NCI-H82 treated with DMSO at 0.1 percent for 48 hours (cell line): ENCODE data around the gene ARHGEF17.

Experiments
- DNase-seq: peaks from one replicate; lab custom pipeline; 2025; ENCODE audit not compliant: unreplicated experiment; lab: John Stamatoyannopoulos, UW

ARHGEF17 gene

DNA sequence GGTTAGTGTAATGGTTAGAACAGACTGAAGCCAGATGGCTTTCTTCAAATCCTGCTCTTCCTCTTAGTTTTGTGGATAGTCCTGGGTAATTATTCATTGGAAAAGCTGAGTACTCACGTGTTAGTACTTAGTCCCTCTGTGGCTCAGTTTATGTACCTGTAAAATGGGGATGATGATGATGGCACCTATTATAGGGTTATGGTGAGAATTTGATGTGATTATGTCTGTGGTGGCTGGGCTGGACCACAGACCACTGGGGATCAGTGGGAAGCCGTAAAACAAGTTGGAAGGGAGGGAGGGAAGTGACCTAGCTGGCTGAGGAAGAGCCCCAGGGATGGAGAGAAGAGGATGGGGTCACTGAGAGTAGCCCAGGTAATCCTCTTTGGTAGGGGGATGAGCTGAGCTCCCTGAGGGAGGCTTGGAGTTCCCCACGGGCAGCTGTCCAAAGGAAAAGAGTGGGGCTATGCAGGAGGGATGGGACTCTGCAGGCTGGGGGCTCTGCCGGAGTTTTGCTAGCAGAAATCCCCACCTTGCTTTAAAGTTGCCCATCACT, 19.8 kb downstream of the ARHGEF17 start:
- peak; percentile 32 for DNase-seq

DNA sequence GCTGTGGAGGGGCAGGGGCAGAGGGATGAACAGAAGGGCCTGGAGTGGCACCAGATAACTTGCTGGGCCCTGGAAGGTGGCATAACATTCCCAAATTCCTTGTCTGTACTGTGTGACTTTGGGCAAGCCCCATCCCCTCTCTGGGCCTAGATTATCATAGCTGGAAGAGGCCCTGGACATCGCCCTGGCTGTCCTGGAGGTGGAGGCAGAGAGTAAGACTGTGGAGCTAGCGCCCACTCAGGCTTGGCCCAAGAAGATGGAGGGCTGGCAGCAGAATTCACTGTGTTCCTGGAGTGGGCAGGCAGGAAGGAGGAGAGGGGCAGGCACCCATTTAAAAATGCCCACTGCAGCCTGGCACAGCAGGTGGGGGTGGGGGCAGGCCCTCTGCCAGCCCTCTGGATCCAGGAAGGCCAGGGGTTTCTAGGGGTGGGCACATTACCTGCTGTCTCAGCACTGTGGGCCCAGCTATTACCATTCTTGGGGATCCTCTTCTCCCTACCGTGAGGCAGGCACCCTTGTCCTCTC, 22.6 kb downstream of the ARHGEF17 start:
- no peak for DNase-seq

DNA sequence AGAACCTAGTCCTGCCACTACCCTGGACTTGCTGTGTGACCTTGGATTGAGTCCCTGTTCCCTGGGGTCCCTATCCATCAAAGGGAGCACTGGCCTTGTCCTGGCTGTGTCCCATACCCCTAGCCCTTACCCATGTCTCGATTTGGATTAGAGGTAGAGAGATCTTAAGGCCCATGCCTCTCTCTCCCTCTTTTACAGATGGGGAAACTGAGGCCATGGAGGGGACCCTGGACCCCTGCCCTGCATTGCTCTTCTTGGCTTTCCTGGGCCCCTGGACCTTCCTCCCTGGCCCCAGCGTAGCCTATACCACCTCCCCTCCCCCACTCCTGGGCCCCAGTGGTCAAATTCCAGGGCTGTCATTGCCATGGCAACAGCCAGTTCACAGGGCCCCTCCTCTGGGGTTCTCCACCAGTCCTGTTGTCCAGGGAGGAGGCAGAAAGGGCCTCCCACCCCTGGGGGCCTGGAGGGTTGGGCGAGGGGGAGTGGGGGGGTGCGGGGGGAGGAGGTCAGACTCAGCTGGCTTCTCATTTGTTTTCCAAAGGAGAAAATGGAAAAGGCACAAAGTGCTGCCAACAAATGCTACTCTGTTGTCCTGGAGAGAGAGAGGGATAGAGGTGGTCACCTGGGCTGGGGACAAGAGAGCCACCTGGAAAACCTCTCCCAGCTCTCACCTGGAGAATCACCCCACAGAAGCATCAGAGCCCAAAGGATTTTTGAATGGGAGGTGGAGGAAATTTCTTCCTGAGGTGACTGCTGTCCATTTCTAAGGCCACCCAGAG, 23.3 kb downstream of the ARHGEF17 start:
- no peak for DNase-seq

DNA sequence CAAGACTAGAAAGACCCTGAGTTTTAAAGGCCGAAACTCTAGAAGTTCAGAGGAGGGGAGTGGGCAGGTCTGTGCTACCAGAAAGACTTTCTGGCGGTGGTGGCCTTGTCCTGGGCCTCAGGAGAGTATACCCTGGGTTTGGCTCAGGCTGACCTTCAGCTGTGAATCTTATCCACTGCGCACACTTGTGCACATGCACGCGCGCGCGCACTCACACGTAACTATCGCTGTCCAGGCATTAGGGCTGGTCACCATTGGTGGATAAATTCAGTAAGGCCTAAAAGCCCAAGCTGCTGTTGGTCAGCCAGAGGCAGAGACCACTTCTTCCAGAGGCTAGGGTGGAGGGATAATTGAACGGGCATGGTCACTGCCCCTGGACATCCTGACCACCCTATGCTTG, 25.1 kb downstream of the ARHGEF17 start:
- DNase-seq: no peak

DNA sequence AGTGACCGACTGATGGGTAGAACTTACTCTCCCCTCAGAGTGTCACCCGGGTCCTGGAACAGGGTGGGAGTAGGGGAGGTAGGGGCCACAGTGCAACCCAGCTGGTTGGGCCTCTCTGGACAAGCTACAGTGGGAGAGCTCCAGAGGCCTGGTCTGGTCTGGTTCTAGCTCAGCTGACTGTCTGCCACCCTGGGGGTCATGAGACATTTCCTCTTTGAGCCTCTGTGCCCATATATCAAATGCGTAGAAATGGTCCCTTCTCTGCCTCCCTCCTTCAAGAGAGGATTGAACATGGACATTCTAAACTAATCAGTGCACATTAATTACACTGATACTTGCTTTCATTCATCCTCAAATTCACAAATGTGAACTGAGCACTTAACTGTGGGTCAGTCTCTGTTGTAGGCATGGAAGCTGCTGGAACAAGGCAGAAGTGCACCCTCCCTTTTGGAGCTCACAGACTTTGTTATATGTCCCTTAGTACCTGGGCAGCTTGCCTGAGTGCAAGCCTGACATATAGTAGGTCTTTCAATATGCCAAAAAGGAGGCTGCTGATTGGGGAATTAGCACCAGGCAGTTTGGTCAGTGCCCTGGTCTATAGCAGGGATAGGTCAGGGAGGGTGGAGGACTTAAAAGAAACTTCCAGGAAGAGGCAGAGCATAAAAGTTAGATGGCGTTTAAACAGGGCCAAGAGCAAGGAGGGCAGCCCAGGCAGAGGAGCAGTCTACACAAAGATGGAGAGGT, 25.7 kb downstream of the ARHGEF17 start:
- no peak for DNase-seq

DNA sequence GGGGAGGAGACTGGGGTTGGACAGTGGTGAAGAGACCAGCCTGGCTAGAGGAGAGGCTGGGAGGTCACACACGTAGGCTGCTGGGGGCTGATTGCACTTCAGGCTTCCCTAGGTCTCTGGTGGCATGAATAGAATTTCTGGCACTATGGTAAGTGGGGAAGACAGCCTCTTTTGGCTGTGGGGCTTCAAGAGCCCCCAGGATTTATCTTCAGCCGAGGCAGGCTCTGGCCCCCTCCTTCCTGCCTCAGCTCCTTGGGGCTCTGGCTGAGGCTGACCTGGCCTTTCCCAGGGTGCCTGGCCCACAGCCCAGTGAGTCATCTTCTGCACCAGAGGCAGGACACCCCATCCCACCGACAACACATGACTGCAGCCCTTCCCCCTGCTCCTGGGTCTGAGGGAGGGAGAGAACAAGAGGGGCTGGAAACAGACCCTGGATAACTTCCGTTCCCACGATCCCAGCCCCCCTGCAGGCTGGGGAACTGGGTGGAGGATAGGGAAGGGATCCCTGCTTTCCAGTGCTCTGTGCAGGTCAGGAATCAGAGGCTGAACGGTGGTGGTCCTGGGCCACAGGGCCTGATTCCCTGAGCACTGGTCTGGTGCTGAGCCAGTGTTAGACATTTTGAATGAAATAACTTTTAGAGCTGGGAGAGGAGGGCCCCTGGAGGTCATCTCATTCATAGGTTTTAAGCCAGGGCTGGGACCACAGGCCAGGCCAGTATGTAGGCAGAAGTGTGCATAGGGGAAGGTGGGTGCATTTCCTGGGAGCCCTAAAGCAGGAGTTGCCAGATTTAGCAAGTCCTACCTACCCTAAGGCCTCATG, 26.5 kb downstream of the ARHGEF17 start:
- DNase-seq: no peak

DNA sequence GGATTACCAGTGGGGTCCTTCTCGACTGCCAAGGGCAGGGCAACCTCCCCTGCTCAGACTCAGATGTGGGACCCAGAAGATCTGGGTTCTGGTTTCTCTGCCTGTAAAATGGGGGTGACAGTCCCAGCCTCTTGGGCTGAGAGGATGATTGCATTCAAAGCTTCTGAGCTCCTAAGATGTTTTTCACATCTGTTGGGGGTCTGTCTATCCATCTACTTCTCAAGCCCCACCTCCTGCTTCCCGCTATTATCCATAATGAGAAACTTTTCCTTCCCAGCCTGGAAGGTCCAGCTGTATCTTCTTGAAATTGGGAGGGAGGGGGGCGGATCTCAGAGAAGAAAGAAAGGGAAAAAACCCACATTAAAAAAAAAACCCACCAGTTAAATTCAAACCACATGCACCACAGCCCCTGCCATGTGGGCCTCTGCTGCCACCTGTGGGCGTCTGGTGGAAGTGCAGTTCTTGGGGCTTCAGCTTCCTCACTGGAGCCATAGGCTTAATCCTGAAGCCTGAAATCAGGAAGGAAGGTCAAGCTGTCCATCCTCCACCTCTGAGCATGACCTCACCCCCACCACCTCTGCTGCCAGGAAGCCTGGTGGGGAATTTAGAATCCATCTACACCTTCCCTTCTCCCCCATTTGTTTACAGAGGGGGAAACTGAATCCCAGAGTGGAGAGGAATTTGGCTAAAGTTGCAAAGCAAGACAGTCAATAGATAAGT, 27.3 kb downstream of the ARHGEF17 start:
- peak; percentile 63 for DNase-seq

DNA sequence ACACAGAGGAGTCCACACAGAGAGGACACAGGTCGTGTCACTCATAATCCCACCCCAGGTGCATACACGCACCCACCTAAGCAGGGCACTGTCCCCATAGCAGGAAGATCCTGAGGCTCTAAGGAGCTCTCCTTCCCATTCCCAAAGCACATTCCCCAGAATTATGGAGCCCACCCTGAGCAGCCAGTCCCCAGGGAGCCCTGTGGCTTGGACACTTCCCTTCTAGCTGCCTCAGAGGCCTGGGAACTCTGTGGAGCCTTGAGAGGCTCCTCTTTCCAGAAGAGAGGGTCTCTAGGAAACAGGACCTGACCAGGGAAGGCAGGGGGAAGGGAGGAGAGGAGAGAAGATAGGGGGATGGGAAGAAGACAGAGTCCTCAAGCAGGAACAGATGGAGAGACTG, 29.8 kb downstream of the ARHGEF17 start:
- DNase-seq: no peak

DNA sequence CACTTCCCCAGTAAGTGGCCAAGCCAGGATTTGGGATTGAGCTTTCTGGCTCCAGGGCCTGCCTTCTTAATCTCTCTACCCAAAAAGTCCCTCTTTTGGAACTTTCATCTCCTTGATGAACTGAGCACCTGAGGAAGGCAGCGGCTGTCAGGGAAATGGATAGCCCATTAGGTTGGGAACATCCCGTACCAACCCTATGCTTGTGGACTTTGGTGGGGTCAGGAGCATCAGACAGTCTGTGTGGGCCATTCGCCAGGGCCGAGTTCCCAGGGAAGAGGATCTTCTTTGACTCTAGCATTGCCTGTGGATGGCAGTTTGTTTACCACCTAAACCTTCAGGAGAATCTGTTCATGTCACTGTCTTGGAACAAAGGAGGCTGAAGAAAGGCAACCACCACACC, 30.2 kb downstream of the ARHGEF17 start:
- no peak for DNase-seq

DNA sequence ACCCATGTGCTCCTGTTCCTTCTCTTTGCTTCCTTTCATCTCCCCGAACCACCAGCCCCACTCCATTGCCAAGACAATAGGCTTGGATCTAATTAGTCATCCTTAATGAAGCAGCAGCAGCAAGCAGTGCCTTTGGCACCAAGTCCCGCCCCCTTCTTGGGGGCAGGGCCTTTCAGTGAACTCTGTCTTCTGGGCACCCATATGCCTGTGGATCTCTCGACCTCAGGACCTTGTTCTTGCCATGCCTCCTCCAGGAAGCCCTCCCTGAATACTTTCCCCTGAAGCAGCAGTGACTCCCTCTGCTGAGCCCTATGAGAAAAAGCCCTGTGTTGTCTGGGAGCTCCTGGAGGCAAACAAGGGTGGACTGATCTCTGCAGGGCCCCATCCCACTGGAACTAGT, 32.1 kb downstream of the ARHGEF17 start:
- DNase-seq: no peak

DNA sequence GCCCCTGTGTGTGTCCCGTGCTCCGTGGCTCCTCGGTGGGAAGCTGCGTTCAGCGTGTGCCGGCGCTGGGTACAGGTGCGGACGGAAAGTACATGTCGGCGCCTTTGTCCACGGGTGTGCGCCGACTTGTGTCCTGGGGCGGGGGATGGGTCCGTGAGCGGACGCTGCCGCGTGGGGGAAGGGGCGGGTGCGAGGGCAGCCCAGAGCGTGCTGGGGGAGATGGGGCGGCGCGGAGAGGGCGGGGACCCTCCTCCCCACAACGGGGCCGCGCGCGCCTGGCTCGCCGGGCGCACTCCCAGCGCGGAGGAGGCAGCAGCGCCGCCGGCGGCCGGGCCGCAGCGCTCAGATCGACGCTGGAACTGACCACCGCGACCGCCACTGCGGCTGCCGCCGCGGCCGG, 34.6 kb downstream of the ARHGEF17 start:
- no peak for DNase-seq

DNA sequence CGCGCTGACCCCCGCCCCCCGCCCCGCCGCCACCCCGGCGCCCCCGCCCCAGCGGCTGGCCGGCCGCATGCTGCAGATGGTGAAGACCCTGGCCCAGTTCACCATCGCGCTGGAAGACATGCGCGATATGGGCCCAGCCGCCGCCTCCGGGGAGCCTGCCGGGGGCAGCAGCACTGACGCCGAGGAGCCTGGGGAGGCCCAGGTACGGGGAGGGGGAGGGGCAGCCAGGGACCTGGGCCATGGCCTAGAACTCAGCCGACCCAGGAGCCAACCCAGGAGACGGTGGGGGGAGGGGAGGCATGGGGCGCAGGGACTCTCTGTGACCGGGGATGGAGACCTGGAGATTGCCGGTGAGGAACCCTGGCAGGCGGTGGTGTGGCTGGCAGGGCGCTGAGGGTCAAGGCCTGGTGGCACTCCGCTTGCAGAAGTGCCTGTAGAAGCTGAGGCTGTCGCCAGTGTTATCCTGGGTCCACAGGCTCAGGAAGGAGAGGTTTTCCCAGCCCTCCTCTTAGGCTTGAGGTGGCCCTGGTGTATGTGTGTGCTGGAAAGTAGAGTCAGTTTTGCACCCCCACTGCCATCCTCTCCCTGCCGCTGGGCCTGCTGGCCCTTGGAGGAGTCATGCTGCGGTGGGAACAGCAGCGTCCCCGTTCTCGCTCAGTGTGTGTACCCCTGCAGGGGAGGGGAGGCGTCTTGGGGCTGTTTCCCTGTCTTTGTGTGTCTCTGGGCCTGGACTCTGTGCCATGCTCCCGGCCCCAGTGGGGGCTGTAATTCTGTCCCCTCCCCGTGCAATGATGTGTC, 35.2 kb downstream of the ARHGEF17 start:
- DNase-seq: no peak

DNA sequence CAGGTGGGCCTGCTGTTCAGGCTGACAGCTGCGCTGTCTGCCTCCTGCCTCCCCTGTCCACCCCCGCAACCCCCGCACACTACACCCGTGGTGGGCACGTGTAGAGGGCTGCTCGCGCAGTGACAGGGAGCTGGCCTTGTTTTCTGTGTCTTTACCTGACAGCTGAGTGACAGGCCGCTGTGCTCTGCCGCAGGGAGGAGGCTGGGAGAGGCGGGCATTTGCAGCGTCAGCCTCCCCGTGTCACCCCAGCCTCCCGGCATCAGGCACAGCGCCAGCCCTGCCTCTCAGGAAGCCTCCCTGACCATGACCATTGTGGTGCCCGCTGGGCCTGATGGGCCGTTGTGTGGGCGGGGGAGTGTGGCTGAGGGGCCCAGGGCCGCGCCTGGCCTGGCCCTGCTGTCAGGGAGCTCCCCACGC, 36.1 kb downstream of the ARHGEF17 start:
- no peak for DNase-seq

DNA sequence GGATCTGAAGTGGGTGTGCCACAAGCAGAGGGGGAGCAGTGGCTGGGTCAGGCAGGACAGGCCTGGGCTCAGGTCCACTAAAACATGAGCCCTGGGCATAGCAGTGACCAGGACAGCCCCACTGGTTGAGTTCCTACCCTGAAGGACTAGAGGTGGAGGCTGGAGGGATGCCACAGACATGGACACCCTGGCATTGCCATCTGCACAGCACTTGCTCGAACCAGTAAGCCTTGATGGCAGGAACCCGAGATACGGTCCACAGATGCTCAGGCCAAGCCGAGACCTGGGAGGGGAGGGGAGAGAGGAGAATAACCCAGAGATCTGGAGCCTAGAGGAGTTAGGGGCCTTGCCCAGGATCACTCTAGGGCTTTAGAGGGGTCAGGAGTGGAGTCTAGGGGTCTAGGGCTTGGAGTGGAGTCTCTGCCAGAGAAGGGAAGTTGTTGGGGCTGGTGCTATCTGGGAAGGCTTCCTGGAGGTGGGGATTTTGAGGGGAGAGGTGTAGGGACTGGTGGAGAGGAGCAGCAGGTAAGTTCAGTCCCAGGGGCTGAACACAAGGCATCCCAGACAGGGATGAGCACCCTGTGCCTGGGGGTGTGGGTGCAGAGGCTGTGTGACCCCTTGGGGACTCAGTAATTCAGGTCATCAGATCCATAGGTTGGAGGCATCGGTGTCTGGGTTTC, 37.5 kb downstream of the ARHGEF17 start:
- DNase-seq: no peak

DNA sequence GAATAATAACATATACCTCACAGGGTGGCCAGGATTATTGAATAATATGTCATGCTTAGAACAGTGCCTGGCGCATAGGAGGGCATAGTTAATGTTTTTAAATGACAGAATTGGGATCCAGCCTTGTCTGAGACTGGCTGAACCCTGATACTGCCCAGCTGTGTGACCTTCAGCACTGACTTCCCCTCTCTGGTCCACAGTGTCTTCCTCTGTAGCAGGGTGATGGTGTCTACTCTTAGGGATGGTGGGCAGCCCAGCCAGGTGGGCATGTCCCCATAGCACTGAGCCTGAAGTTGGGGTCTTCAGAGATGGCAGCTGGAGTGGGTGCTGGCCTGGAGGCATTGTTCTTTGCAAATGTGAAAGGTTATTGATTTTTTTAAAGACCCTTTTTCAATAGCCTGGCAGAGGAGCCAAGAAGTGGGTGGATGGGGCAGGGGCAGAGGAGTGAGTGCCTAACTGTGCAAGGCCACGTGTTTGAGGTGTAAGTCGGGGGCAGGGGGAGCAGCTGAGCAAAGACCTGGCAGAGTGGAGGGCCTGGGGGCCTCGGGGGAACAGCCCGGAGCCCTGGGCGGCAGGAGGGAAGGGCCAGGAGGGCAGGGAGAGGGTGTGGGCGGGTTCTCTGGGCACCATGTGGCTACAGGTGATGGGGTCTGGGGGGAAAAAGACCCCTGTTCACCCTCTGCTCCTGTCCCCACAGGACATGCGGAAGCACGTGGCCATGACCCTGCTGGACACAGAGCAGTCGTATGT, 38.3 kb downstream of the ARHGEF17 start:
- DNase-seq: no peak

DNA sequence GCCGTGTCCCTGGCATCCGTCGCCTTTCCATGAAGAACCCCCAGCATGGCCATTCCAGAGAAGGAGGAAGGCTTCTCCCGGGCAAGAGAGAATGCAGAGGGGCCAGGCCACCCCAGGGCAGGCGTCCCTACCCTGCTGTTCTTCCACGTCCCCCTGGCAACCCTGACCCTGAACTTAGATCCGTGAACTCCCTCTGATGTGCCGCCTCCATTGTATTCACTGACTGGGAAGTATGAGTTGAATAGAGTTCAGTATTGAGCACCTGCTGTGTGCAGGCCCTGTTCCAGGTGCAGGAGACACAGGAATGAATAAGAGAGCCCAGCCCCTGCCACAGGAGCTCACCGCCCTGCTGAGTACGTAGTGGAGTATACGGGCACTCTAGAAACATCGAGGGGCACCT, 39.0 kb downstream of the ARHGEF17 start:
- DNase-seq: no peak

DNA sequence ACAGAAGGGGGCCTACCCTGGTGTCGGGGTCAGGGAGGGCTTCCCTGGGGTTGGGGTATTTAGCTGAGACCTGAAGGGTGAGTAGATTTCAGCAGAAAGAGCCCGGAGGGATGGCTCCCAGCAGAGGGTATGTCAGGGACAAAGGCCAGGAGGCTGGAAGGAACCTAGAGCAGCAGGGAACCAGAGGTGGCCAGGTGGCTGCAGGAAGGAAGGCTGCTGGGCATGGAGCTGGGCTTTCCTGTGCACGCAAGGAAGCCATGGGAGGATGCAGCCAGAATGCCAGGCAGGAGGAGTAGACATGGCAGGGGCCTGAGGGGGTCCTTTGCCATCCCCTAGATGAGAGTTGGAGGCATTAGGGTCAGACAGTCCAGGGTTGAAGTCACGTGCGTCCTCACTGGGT, 40.8 kb downstream of the ARHGEF17 start:
- no peak for DNase-seq

DNA sequence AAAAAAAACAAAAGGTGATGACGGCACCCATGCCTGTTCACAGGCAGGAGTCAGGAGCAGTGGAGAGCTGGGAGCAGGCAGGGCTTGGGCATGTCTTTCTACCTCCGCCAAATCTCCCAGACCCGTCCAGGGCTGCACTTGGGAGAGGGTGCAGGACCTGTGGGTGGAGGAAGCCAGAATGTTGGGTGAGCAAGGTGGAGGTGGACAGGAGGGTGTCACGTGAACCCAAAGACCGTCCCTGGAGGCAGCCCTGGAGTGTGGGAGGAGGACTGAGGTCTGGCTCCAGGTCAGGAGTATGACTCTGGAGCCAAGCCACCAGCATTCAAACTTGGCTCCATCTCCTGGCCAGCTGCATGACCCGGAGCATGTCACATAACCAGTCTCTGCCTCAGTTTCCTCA, 41.6 kb downstream of the ARHGEF17 start:
- no peak for DNase-seq
